DMS79 treated with DMSO at 0.1 percent for 48 hours (cell line): ENCODE data around the gene PNPLA2.
A peak's percentile ranks its signal among the peaks of the same experiment; 100 is the strongest.

ENCODE experiments used
- DNase-seq: peaks from one replicate; lab custom pipeline; 2025; lab: John Stamatoyannopoulos, UW

The PNPLA2 gene

DNA sequence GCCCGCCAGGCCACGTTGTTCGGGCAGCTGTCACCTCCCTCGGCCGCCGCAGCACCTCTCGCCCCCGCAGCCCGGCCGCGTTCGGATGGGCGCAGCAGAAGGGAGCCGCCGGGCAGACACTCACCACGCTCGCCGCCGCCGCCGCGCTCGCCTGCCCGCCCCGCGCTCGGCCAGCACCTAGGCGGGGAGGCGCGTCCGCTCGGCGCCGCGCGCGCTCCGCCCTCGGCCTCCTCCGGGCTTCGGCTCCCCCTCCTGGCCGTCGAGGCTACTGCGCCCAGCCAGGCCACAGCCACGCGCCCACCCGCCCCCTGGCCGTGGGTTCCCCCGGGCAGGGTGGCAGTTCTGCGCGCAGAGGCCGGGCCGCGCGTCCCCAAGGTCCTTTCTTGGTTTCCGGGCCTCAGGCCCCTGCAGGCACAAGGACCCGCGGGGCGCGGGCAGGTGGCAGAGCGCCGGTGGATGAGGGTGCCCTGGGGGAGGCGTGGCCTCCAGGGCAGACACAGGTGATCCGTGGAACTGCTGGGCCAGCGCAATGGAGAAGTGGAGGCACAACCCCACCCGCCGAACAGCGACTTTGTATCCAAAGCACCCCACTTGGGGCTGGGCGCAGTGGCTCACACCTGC, 20.5 kb upstream of the PNPLA2 start, which contains the start of gene SLC25A22:
SLC25A22 (minus strand) TSS at position 189 of the 621 bp plus-strand sequence. CDS start 3,275 bp downstream, outside the sequence.
- no peak for DNase-seq

DNA sequence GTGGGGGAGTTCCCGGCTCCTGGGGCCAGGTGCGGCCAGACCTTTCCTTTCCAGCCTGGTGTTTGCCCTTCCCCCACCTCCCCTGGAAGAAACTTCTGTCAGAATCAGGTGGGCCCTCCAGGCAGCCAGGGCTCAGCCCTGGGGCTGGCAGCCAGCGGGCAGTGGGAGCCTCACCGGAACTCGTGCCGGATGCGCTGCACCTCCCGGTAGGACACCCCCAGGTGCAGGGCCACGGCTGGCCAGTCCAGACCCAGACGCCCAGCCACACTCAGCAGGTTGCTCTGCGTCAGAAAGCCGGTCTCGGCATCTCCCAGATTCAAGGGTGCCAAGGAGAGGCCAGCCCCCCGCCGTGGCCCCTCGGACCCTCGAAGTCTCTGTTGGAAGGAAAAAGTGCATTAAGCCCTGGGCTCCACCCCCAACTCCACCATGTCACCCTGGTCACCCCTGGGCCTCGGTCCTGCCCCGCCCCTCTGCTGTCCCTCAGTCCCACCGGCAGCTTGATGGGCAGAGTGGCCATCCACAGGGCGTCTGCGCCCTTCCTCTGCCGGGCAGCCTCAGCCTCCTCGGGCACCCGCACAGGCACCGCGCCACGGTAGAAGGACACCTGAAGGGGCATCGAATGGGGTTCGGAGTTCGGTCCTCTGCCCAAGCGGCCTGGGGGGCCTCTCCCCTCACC, 18.9 kb upstream of the PNPLA2 start:
- DNase-seq = no peak

GRCh38 chr11:800473-800872, 18.2 kb upstream of the PNPLA2 start:
- no peak for DNase-seq

- DNase-seq = no peak
These were observed 17.5 kb upstream of the PNPLA2 start for GRCh38 chr11:801097-801780.

GRCh38 chr11:802018-802617, 16.6 kb upstream of the PNPLA2 start:
- DNase-seq = no peak

- no peak for DNase-seq
These were observed 15.8 kb upstream of the PNPLA2 start for GRCh38 chr11:802693-803466.

- DNase-seq = no peak
These were observed 15.3 kb upstream of the PNPLA2 start for GRCh38 chr11:803467-803742.

GRCh38 chr11:803770-804598, 14.7 kb upstream of the PNPLA2 start:
- DNase-seq = peak; percentile 41

- DNase-seq = no peak
These were observed 14.1 kb upstream of the PNPLA2 start for GRCh38 chr11:804599-804964.

DNA sequence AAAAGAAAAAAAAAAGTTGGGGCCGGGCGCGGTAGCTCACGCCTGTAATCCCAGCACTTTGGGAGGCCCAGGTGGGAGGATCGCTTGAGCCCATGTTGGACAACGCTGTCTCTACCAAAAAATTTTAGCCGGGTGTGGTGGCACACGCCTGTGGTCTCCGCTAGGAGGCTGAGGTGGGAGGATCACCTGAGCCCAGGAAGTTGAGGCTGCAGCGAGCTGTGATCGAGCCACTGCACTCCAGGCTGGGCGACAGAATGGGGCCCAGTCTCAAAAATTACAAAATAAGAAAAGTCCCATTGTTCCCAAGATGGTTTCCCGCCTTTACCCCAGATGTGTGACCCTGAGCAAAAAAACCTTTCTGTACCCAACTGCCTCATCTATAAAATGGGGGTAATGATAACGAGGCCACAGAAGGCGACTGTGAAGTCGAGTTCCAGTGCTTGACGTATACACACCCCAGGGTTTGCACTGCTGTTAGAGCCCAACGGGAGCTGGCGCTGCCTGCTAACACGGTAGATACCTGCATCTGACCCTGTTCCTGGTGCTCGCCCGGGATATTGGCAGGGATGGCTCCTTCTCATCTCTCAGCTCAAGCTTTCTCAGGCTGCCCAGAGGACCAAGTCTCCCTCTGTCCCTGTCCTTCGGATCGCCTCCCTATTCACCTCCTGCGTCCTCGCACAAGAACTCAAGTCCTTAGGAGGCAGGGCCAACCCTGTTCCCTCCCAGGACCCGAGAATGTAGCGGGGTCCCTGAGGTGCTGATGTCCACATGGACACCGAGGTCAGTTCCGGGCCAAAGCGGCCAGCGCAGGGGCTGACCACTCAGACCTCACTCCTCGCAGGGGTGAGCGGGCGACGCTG, 10.1 kb upstream of the PNPLA2 start:
- no peak for DNase-seq

GRCh38 chr11:809287-810039, 9.3 kb upstream of the PNPLA2 start, which contains the start of gene RPLP2:
Gene RPLP2, plus strand, starts transcription at chr11:809967. Its CDS starts 268 bp downstream, at chr11:810235.
- DNase-seq = peak; percentile 60

DNA sequence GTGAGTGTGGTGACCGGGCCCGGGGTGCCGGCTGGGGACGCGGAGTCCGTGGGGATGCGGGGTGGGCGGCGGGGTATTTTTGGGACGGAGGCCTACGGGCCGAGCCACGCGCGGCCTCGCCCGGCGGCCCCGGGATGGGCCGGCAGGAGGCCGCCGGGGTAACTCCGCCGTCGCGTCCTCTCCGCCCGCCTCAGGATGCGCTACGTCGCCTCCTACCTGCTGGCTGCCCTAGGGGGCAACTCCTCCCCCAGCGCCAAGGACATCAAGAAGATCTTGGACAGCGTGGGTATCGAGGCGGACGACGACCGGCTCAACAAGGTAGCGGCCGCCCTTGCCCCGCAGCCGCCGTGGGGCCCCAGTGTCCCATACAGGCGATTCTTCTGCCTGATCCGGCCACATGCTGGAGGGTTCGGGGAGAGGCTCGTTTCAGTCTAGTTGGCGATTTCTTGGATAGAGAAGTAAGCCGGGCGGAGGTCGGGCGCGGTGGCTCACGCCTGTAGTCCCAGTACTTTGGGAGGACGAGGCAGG, 8.6 kb upstream of the PNPLA2 start:
- DNase-seq = no peak

DNA sequence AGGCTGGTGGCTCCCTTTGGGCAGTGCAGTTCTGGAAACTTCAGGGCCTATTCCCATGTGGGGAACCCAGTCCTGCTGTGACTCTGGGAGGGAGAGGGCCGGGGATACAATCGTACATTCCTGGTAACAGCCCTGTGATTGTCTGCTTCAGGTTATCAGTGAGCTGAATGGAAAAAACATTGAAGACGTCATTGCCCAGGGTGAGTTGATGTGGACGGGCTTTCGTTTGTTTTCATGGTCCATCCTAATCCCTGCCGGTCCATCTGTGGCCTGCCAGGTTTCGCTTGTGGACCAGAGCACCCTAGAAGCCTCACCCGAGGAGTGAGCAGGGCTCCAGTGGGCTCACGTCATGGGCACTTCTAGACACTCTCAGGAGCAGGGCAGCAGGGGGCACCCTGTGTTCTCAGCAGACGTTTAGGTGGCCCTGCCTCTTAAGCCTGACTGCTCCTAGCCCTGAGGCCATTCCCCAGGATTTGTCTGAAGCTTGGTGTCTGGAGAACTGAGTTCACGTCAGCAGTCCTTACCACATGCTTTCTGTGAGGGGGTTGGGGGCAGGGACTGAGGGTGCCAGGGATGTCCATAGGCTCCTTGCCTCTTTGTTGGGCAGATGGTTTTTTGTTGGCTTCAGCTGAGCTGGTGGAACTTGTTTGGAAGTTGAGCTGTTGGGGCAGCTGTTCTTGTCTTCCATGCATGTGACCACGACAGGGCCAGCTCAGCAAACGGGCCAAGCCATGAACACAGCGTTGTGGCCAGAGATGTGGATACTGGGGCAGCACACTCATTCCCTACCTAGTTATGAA, 7.1 kb upstream of the PNPLA2 start:
- no peak for DNase-seq

GRCh38 chr11:812390-812789, 6.3 kb upstream of the PNPLA2 start:
- DNase-seq = no peak

DNA sequence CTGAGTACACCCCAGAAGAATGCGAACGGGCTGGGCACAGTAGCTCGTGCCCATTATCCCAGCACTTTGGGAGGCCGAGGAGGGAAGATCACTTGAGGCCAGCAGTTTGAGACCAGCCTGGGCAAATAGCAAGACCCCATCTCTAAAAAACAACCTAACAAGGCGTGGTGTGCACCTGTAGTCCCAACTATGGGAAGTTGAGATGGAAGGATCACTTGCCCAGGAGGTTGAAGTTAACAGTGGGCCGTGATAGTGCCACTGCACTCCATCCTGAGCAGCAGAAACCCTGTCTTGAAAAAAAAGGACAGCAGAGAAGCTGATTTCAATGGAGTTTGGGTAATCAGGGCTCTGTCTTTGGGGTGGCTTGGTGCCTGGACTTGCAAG, 5.7 kb upstream of the PNPLA2 start:
- no peak for DNase-seq

DNA sequence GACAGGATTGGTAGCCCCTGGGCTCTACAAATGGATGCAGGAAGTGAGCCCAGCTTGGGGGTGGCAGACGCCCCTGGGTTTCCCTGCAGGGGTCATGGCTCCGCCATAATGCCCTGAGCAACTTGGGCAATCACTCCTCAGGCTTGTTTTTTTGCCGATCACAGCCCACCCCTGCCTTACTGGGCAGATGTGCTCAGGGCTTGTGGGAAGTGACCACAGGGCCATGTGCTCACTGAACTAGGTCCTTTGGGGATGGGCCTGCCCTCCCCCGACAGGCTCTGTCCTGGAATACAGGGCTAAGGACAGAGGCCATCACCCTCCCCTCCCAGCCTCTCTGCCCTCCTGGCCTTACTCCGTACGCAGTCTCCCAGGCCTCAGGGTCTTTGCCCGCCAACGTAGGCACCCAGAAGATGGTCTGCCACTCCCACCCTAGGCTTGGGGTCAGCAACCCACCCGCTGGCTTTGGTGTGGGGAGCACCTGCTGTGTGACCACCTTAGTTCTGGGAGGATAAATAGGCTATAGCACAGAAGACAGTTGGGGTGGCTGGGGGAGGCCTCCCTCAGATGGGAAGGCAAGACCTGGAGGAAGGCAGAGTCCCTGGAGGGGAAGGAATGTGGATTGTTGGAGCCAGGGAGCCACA, 5.1 kb upstream of the PNPLA2 start:
- DNase-seq = no peak

DNA sequence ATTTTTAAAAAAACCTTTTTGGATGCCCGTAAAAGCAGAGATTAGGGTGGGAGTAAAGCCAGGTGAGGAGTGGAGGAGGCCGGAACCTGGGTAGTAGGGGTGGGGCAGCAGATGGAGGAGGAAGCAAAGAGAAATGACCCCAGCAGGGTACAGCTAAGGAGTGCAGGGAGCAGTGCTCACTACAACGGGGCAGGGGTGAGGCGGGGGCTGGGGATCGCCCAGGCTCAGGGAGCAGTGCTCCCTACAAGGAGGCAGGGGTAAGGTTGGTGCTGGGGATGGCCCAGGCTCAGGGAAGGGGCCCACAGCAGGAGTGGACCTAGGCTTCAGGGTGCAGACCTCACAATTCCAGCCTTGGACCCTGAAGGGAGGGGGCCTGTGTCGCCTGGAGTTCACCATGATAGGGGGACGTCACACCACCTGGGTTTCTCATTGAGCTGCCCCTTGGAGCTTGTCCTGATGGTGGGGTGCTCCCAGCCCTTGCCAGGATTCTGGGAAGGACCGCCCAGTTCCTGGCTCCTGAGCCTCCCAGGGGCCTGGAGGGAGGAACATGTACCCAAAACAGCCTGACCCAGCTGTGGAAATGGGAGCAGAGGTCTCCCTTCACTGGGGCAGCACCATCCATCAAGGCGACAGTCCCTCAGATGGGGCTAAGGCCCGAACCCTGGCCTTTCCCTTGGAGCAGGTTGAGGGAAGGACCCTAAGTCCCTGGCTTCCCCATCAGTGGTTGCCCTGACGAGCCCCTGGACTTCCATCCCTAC, 2.9 kb upstream of the PNPLA2 start:
- no peak for DNase-seq
